ENCODE results near the gene HSPH1.
"Not testable (repeated sequence)": the region's sequence is repeated elsewhere in the genome, so short reads cannot be mapped to it uniquely, and the experiment has no call there.

The HSPH1 gene

DNA sequence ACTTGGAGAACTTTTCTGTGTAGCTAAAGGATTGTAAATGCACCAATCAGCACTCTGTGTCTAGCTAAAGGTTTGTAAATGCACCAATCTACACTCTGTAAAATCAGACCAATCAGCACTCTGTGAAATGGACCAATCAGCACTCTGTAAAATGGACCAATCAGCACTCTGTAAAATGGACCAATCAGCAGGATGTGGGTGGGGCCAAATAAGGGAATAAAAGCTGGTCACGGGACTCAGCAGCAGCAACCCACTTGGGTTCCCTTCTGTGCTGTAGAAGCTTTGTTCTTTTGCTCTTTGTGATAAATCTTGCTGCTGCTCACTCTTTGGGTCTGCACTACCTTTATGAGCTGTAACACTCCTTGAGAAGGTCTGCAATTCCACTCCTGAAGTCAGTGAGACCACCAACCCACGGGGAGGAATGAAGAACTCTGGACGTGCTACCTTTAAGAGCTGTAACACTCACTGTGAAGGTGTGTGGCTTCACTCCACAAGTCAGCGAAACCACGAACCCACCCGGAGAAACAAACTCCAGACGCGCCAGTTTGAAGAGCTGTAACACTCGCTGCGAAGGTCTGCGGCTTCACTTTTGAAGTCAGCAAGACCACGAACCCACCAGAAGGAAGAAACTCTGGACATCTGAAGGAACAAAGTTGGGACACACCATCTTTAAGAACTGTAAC lies 16.2 kb upstream of the HSPH1 start:
- not testable (repeated sequence) for DNase-seq (ENCODE audit: low read depth in 2 of 2)

DNA sequence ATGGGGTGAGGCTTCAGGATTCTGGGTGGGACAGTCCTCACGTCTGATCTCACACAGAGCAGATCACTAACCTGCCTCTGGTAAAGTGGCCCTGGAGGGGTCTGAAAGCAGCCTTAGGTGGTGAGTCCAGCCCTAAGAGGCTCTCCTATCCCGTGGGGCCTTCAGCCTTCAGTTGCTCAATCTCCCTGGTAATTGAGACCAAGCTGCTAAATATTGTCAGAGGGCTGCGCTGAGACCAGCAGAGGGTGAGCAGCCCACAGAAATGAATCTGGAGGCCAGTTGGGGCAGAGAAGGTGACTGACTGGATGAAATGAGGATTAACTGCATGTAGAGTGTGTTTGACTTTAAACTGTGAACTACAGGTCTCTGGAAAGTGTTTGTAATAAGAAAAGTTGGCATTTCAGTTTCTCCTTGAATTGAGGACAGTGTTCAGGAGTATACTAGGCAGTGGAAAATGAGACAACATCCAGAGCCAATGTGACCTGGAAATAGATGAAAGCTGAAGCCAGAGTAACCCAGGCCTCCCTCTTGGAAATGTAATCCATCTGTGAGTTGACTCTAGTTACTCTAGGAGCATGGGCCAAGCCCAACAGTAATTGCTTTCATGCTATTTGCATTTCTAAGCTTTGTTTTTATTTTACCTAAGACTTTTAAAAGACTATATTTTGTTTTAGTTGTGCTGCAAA lies 14.3 kb upstream of the HSPH1 start:
- DNase-seq (ENCODE audit: low read depth in 2 of 2): no peak

GRCh38 chr13:31174018-31174417 lies 12.3 kb upstream of the HSPH1 start:
- DNase-seq (ENCODE audit: low read depth in 2 of 2): no peak

DNA sequence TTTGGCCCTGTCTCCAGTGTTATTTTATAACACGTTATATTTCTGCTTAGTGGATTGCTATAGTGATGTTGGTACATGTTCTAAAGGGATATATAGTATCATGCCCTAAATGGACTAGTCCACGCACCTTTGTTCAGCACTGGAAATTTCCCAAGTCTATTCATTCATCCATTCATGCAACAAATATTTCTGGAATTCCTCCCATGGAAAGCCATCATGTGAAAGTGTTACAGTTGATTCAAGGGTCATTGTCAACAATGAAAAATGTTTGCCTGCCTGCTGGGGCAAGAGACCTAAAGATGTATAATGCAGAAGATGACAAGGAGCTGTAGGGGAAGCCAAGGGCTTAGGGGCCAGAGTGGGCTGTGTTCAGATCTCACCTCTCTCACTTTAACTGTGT lies 10.8 kb upstream of the HSPH1 start:
- no peak for DNase-seq (ENCODE audit: low read depth in 2 of 2)

GRCh38 chr13:31172001-31172400 lies 10.3 kb upstream of the HSPH1 start:
- no peak for DNase-seq (ENCODE audit: low read depth in 2 of 2)

DNA sequence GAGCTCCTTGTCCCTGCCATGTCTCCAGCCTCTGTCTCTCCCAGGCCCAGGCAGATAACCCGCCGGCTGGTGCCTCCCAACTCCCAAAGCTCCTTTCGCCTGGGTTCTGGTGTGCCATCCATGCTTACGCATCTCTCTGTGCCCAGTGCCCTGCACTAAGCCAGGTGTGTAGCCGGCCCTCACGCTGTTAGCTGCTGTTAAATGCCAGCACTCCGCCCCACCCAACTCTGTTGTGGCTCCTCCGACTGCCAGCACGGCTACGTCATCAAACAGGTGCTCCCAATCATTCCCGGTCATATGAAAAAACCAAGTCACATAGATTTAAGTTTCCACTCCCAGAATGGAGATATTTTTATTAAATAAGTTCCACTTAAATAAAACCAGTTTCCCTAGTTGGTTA lies 7.0 kb upstream of the HSPH1 start:
- DNase-seq (ENCODE audit: low read depth in 2 of 2): no peak

DNA sequence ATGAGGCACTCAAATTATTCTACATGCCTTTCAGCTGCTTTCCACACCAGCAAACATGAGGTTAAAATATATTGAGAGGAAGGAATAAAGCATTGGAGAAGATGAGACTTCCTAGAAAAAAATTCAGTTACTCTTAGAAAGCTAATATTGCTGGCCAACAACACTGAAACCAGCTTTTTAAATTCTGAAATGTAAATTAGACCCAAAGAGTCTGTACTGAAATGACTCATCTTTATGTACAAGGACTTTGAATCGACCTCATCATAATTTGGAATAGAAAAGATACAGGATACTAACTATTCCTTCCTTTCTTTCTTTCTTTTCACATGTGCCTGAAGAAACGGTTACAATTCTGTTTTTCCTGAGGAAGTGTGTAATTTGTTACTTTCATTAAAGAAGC lies 6.5 kb upstream of the HSPH1 start:
- DNase-seq (ENCODE audit: low read depth in 2 of 2): no peak

- DNase-seq (ENCODE audit: low read depth in 2 of 2): no peak
These were observed 5.8 kb upstream of the HSPH1 start for GRCh38 chr13:31167490-31167889.

- no peak for DNase-seq (ENCODE audit: low read depth in 2 of 2)
These were observed 4.9 kb upstream of the HSPH1 start for GRCh38 chr13:31166591-31166990.

- DNase-seq (ENCODE audit: low read depth in 2 of 2): peak; percentile 87 to 89
These were observed 676 bp upstream of the HSPH1 start for GRCh38 chr13:31162151-31163008.

DNA sequence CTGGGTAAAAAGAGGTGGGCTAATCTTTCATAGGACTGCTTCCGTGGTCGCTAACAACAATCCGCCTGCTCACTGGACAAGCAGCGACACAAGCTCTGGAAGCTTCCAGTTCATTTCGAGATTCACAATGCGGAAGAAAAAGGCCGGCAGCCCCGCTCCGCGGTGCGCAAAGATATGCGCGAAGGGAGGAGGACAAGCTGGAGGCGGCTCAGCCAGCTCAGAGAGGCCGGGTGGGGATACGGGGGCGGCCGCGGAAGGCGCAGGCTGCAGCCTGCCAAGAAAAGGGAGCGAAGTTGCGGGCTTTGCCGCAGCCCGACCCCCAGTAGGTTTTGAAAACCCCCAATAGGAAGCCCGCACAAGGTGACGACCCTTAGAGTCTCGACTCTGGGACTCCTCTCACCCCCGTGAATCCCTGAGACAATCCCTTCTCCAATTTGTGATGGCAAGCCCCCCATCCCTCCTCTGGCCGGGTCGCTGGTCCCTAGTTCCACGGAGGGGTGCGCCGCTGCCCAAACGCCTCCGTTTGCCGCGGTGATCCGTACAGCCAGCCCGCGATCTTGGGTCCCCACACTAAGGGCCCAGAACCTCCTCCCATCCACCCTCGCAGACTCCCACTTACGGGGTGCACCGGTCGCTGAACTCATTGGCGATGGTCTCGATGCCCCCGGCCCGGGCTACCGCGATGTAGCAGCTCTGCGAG lies 697 bp downstream of the HSPH1 start:
- peak; percentile 34 to 43 for DNase-seq (ENCODE audit: low read depth in 2 of 2)

GRCh38 chr13:31159306-31159705 lies 2.4 kb downstream of the HSPH1 start:
- no peak for DNase-seq (ENCODE audit: low read depth in 2 of 2)

DNA sequence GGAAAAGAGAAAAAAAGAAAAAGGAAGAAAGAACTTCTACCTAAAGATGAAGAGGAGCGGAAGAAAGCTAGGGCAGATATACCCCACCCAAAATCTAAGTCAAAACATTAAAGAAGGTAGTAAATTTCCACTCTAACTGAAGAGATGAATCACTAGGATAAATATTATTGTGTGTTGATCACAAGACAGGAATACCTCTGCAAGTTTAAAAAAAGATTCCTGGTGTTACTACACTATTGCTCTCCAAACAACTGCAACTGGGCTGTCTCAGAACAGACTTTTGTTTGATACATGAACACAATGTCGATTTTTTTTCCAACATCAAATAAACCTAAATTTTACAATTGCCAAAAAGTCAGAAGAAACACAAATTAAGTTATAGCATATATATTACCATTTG lies 6.8 kb downstream of the HSPH1 start:
- no peak for DNase-seq (ENCODE audit: low read depth in 2 of 2)

DNA sequence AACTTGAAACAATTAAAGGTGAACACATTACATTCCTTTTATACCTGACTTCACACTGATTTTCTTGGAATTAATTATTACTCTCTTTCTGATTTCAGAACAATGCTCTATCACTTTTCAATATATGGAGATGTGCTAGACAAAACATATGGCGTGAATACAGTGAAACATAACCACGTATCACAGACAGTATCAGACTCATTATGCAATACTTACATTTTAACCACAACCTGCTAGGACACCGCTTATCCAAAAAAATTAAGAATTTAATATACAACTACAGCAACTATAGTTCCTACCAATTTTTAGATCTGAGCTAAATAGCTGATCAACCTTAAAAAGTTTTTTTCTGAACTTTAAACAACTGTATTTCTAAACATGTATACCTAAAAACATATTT lies 9.9 kb downstream of the HSPH1 start:
- DNase-seq (ENCODE audit: low read depth in 2 of 2): no peak

DNA sequence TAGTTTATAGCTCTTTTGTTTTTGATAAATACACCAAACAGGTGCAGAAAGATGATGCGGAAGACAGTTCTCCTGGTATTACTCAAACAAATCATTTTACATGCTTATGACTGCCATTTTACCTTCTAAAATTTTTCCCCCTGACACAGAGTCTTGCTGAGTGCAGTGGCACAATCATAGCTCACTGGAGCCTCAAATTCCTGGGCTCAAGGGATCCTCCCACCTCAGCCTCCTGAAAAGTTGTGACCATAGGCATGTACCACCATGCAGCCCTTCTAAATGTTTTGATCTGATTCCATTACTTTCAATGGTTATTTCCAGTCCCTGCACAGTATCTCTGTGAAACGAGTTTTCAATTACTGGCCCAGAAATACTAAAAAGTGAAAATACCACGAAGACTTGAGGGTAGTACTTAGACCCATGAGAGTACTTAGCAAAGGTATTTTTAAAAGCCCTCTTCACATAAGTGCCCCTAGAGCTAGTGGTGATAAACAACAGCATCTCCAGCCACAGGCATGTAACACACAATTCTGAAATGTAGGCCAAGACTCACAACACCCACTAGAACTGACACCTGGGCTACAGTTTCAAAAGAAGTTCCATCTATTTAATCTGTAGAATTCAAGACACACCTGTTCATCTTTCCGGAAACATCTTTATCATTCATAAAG lies 11.3 kb downstream of the HSPH1 start:
- no peak for DNase-seq (ENCODE audit: low read depth in 2 of 2)

GRCh38 chr13:31149604-31150003 lies 12.1 kb downstream of the HSPH1 start:
- DNase-seq (ENCODE audit: low read depth in 2 of 2): no peak

DNA sequence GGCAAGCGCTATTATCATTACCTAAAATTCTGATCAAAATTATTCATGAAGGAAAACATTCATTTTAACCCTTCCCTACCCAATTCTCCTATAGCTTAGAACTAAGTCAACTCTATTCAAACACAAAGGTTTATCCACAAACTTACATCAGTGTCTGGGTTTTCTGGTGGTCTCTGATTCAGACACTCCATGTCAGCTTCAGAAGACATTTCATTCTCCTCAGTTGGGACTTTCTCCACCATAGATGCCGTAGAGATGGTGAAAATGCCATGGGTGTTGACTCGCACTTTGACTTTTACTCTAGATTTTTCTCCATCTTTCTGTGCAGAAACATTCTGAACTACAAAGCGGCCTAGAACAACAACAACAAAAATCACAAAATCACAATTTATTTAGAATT lies 16.3 kb downstream of the HSPH1 start:
- no peak for DNase-seq (ENCODE audit: low read depth in 2 of 2)

GRCh38 chr13:31138515-31138914 lies 23.2 kb downstream of the HSPH1 start:
- no peak for DNase-seq (ENCODE audit: low read depth in 2 of 2)

GRCh38 chr13:31136724-31137123 lies 25.0 kb downstream of the HSPH1 start:
- no peak for DNase-seq (ENCODE audit: low read depth in 2 of 2)

DNA sequence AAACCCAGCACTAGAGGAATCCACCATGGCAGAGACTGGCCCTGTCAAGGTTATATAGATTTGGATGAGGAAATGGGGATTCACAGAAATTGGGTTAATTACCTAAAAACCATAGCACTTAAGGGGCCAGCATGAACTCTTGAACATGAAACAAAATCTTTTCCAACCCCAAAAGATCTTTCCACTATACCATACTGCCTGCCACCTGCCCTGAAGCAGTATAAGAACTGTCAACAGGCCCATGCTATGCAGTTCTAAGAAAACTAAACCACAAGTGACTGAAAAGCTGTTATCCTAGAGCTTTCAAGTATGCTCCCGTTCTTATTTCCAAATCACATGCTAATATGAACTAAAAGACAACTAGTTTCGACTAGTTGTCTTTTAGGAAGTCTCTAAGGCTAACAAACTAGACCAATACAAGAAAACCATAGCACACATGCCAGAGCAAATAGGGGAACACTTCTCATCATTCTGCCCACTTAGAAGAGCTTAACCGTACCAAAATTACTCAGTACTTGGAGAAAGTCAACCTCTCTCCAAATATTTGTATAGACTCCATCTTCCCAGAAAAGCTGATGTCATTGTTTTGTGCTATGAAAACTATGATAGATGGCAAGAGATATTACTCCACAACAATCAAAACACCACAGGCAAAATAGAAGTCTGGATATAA lies 27.5 kb downstream of the HSPH1 start:
- no peak for DNase-seq (ENCODE audit: low read depth in 2 of 2)

- DNase-seq (ENCODE audit: low read depth in 2 of 2): no peak
These were observed 28.1 kb downstream of the HSPH1 start for GRCh38 chr13:31133621-31134020.
